Stimulated activated CD4-positive, alpha-beta T cell treated with anti-CD3 and anti-CD28 coated beads, Interleukin-12 subunit alpha, Interleukin-12 subunit beta, amount 100 ng/mL, for 4 hours (primary cell): Measurements from ENCODE around the gene SBK2.

Experiments used
- DNase-seq: peaks from one replicate; pipeline ENCODE4 v3.0.0-alpha.2; 2020

SBK2 gene

GRCh38 chr19:55484593-55485438 is 52.1 kb downstream of the SBK2 start, which contains the start of gene NAT14:
NAT14 (plus strand) TSS chr19:55485188; CDS start chr19:55485709, 521 bp downstream.
- DNase-seq: peak; percentile 71

- no peak for DNase-seq
Measured at GRCh38 chr19:55483706-55484592, 53.0 kb downstream of the SBK2 start.

GRCh38 chr19:55482967-55483705 is 53.8 kb downstream of the SBK2 start:
- no peak for DNase-seq

- no peak for DNase-seq
Measured at GRCh38 chr19:55482156-55482961, 54.6 kb downstream of the SBK2 start.

- no peak for DNase-seq
Measured at GRCh38 chr19:55481794-55482155, 55.2 kb downstream of the SBK2 start.

- no peak for DNase-seq
Measured at GRCh38 chr19:55481148-55481793, 55.7 kb downstream of the SBK2 start.

GRCh38 chr19:55479451-55480230 is 57.3 kb downstream of the SBK2 start:
- no peak for DNase-seq

GRCh38 chr19:55479045-55479444 is 57.9 kb downstream of the SBK2 start:
- no peak for DNase-seq
